Activated T-helper 9 cell treated with anti-CD3 and anti-CD28 coated beads, Interleukin-2, amount 50 U/mL, for 16 hours (primary cell): ENCODE measurements around the gene DCP1B.

Source experiments
- DNase-seq: peaks from one replicate; pipeline ENCODE4 v3.0.0-alpha.2; 2020; ENCODE audit warnings: low read depth

Gene DCP1B

GRCh38 chr12:1919284-1919683, 85.0 kb downstream of the DCP1B start:
- DNase-seq, result no peak

DNA sequence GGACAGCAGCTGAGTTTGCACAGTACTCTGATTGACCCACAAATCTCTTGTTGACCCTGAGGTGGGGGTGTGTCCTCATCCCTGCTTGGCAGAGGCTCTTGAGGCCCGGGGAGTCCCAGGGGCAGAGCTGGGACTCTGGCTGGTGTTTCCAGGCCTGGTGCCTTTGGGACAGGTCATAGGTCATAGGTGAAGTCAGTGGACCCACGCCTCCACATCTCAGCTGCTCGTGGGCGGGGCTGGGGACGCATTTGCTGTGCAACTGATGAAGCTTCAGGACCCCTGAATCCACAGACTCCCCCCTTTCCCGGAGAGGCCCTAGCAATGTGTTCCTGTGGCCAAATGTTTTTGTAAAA, 85.4 kb downstream of the DCP1B start:
- DNase-seq, result no peak

- DNase-seq, result no peak
These were observed 86.0 kb downstream of the DCP1B start, which contains the start of gene CACNA2D4 for GRCh38 chr12:1918081-1918883. CACNA2D4 (minus strand) TSS chr12:1918652; CDS start chr12:1918473, 179 bp downstream.

- no peak for DNase-seq
These were observed 86.8 kb downstream of the DCP1B start for GRCh38 chr12:1917172-1918070.

GRCh38 chr12:1916371-1917171, 87.7 kb downstream of the DCP1B start:
- DNase-seq, result no peak

DNA sequence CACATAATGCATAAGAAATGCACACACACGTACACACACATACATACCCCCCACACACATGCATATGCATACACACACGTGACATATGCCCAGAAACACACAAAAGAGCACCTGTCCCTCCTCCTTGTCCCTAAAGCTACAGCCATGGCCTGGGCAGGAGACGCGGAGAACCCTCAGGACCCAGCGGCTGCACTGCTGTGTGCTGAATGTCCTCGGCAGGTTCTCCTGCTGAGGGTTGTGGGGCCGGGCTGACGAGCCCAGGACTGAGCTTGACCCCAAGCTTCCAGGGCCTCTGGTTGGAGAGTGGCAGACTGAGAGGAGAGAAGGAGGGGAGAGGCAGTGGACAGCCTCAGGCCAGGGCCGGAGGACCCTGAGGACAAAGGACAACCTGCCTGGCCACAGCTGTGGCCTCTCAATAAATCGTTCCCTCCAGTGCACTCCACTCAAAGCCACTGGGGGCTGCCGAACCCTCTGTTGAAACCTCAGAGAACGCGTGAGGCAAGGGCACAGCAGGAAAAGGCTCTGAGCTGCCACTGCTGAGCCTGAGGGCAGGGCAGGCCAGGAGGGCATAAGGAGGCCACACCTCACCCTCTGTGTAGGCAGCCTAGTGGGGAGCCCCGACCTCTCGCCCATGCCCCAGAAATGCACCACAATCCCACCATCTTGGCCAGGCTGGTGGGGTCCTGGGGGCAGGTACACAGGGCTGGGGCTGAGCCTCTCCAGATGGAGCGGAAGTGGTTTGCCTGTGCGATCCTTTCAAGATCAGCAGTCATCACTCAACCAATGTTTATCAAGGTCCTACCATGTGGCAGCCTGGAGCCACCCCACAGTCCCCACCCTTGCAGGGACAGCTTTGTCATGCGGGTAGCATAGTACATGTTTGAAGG, 88.9 kb downstream of the DCP1B start:
- no peak for DNase-seq

- DNase-seq, result no peak
These were observed 89.9 kb downstream of the DCP1B start for GRCh38 chr12:1914114-1914911.

GRCh38 chr12:1913377-1914113, 90.7 kb downstream of the DCP1B start:
- DNase-seq, result no peak

DNA sequence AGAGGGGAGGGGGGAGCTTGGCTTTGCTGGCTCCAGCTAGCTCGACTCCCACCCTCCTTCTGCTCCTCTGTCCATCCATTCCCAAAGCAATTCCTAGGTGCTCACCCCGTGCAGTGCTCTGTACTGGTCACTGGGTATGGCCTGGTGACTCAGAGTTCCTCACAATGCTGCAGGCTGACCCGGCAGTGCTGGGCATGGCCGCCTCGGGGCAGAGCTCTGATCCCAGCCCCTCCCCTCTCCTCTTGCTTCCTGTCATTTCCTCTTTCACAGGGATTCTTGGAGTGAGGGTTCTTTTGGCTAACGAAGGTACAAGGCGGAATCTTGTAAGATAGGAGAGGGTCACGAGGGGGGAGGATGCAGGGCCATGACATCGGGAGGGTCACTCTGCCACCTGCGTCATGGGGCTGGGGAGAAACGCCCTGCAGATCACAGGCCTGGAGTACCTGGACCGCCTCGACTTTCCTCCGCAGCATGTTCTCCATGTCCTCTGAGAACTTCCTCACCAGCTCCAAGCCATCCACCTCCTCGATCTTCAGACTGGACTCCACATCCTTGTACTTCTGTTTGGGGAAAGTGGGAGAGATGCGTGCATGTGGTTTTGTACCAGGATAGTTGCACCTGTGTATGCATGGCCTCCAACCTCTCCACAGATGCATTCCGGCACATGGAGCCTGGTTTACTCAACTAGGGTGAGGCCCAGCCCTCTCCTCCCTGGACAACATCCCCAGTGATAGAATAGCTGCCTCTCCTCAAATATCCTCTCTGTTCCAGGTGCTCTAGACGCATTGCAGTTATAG, 91.5 kb downstream of the DCP1B start:
- no peak for DNase-seq

- DNase-seq, result no peak
These were observed 92.4 kb downstream of the DCP1B start for GRCh38 chr12:1911598-1912575.

DNA sequence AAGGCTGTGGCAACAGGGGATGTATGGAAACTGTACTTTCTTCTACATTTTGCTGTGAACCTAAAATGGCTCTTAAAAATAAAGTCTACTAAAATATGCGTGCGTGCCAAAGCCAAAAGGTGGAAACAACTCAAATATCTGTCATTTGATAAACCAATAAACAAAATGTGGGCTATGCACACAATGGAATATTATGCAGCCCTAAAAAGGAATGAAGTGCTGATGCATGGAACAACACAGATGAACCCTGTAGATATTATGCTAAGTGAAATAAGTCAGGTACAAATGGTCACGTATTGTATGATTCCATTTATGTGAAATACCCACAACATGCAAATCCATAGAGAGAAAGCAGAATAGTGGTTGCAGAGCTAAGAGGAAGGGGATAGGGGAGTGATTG, 93.8 kb downstream of the DCP1B start:
- no peak for DNase-seq

GRCh38 chr12:1908758-1909157, 95.5 kb downstream of the DCP1B start:
- DNase-seq, result no peak

GRCh38 chr12:1907652-1908611, 96.3 kb downstream of the DCP1B start:
- DNase-seq, result no peak

GRCh38 chr12:1906579-1906978, 97.7 kb downstream of the DCP1B start:
- no peak for DNase-seq

- DNase-seq, result no peak
These were observed 99.4 kb downstream of the DCP1B start for GRCh38 chr12:1904875-1905274.

- no peak for DNase-seq
These were observed 107.3 kb downstream of the DCP1B start for GRCh38 chr12:1896964-1897363.
